NCI-H526 treated with DMSO at 0.1 percent for 48 hours (cell line): ENCODE results near the gene ST3GAL5.
"Not testable (repeated sequence)": the region's sequence is repeated elsewhere in the genome, so short reads cannot be mapped to it uniquely, and the experiment has no call there.

Experiments used
- DNase-seq: peaks from one replicate; lab custom pipeline; 2025; lab: John Stamatoyannopoulos, UW

ST3GAL5 gene

DNA sequence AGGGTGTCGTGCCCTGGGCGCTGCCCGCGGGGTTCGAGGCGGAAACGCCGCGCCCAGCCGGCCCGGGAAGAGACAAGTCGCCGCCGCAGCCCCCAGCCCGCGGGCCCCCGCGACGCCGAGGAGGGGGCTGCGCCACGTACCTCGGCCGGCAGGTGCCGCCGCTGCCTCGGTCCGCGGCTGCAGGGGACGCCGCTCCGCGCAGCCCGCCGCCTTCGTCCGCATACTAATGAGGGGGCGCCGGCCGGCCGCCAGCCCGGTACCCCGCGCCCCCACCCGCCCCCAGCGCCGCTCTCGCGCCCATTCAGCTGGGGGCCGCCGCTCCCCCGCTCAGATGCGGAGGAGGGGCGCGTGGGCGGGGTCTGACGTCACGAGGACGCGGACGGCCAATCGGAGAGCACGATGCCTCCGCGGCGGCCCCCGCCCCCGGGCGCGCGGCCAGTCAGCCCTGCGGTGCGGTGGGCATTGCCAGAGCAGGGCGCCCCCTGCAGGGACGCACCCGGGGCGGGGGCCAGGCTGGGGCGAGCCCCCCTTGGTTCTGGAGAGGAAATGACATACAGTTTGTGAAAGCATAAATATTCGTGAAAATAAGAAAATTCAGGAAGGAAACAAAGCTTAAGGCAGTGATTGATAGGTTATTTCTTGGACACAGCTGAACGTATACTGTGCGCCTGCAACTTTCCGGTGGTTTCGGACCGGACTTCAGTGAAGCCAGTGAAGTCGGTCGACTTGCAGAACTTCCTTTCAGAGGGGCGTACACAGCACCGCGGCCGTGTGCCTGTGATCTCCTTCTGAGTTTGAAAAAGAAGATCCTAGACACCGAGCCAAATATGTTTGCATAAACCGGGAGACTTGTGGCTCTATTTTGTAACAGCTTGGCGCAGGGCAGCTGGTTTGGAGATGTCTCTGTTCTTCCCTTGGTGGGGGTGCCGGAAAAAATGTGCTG is at the start of gene ST3GAL5:
Gene ST3GAL5, minus strand, starts transcription at position 307 of the 943 bp plus-strand sequence. Its CDS starts 85 bp downstream, at position 222.
- peak; percentile 45 for DNase-seq

DNA sequence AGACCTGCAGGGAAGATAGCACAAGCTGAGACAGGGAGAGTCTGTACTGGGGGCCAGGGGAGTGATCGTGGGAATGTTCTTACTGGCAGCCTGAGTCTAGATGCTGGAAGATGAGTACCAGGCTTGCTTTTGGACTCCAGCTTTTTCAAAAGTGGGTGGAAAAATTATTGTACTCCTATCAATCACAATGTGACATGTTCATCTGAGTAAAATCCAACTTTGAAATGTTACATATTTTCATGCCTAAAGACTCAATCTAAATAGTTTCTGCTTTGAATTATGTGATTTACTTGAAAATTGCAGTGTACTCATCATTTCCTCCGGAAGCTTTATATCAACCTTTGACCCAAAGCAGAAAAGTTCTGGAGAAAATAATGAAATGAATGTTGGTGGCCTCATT is 49.7 kb upstream of the ST3GAL5 start:
- no peak for DNase-seq

- DNase-seq = no peak
Measured at GRCh38 chr2:85937069-85937439, 48.3 kb upstream of the ST3GAL5 start.

DNA sequence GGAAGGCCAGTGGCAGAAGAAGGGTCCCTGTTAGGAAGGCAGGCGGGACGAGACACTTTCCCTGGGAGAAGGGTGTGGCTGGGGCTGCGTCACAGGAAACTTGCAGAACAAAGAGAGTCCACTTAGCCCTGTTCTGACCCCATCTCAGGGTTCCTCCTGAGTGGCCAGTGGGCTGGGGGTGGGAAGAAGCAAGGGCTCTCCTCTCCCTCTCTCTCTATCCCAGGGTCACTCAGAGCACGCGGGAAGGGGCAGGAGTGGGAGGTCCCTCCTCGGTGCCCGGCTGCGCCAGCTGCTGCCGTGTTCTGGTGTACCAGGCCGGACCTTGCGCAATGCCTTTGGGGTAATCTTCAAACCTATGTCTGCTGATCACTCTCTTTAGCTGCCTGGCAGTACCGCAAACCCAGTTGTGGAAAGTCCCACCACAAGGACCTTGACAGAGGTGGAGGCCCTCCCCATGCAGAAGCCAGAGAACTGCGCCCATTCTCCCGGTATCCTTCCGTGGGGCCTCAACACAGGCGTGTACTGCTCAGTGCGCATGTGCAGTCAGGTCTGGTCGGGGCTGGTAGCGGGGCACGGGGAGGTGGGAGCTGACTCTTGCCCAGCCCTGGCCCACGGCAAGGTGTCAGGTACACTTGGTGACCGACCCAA is 47.8 kb upstream of the ST3GAL5 start:
- DNase-seq = no peak

- DNase-seq = no peak
Measured at GRCh38 chr2:85935746-85936208, 47.0 kb upstream of the ST3GAL5 start.

DNA sequence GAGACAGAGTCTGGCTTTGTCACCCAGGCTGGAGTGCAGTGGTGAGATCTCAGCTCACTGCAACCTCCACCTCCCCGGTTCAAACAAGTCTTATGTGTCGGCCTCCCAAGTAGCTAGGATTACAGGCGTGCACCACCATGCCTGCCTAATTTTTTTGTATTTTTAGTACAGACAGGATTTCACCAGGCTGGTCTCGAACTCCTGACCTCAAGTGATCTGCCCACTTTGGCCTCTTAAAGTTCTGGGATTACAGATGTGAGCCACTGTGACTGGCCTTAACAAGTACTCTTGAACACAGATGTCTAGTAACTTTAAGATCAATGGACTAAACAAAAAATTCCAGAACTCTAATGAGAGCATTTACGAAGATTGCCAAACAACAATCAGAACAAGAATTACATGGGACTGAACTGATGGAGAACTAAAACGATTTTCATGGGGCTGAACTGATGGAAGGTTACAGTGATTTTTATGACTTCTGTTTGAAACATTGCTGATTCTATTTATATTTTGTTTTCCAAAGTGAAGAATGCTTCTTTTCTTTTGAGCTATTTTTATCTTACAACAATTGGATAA is 46.5 kb upstream of the ST3GAL5 start:
- DNase-seq = no peak

GRCh38 chr2:85933753-85934594 is 45.2 kb upstream of the ST3GAL5 start:
- no peak for DNase-seq

DNA sequence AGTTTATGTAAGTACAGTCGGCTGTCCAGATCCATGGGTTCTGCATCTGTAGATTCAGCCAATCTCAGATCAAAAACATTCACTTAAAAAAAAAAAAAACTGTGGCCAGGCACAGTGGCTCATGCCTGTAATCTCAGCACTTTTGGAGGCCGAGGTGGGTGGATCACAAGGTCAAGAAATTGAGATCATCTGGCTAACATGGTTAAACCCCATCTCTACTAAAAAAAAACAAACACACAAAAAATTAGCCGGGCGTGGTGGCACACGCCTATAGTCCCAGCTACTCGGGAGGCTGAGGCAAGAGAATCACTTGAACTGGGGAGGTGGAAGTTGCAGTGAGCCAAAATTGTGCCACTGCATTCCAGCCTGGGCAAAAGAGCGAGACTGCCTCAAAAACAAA is 42.4 kb upstream of the ST3GAL5 start:
- DNase-seq = not testable (repeated sequence)

GRCh38 chr2:85930129-85931124 is 41.6 kb upstream of the ST3GAL5 start:
- no peak for DNase-seq

- no peak for DNase-seq
Measured at GRCh38 chr2:85929096-85930050, 40.6 kb upstream of the ST3GAL5 start.

DNA sequence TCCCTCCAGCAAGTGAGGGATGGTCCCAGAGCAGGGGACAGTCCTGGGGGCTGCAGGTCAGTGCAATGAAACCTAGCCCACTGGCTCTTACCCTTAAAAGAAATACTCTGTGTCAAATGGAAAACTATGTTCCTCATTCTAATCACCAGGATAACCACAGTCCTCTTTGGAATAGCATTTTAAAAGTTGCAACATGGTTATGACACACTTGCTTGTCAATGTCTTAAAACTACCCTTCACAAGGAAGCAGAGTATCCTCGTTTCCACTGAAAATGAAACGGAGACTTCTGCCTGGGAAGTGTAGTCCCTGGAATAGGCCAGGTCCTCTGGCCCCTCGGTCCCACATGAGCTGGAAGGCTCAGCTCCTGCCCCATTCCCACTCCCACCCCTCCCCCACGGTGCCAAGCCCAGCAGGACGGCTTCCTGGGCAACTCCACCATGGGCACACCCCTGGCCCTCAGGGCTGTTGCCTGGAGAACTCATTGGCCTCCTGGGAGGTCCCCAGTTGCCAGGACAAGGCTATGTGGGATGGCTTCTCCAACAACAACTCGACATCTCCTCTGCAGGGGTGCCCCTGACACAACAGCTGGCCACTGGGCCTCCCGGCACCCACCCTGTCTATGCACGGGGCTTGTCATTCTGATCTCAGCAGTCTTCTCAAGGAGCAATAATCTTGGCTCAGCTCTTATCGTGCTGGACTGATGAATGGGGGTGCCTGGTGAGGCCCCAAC is 38.3 kb upstream of the ST3GAL5 start:
- no peak for DNase-seq

DNA sequence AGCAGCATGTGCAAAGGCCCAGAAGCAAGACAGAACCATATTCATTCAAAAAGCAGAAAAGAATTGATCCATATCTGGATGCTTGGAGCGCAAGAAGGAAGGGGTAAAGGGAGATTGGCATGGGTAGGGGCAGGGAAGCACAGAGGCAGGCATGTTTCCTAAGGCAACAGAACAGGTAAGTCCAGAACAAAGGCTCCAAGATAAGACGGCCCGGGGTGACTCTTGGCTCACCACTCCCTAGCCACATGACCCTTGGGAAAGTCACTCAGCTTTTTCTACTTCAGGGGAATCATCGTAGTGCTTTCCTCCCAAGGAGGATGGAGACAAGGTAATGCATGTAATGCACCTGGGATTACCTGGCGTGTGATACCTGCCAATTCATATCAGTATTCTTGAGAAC is 37.7 kb upstream of the ST3GAL5 start:
- no peak for DNase-seq

DNA sequence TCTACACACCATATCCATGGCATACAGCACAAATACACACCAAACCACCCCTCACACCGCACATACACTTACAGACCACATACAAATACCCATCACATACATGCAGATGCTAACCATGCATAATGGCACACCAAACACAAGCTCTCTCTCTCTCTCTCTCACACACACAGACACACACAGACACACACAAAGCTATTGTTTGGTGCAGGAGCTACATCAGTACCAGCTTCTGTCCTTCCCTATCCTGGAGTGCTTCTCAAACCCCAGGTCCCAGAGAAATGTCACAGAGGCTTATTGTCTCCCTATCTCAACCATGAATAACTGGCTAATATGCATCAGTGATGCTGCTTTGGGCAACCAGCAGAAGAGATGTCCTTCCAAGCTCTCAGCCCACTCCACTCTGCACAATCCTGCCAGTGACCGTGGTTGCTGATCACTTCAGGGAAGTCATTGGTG is 36.5 kb upstream of the ST3GAL5 start:
- DNase-seq = no peak

DNA sequence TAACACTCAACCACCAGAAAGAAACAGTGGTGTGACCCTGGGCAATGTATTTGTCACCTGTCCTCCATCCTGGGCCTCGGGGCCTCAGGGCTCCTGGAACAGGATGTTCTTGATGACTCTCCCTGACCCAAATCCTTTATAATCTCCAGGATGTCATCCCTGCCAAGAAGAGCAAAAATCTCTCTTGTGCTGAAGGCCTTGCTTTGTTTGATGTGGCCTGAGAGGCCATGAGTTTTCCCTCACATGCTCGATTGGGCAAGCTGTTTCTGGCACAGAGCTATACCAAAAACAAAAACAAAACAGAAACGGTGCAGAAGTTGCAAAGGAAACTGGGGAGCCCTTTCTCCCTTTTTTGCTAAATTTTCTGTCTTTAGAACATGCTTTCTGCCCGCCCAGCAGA is 35.7 kb upstream of the ST3GAL5 start:
- no peak for DNase-seq

DNA sequence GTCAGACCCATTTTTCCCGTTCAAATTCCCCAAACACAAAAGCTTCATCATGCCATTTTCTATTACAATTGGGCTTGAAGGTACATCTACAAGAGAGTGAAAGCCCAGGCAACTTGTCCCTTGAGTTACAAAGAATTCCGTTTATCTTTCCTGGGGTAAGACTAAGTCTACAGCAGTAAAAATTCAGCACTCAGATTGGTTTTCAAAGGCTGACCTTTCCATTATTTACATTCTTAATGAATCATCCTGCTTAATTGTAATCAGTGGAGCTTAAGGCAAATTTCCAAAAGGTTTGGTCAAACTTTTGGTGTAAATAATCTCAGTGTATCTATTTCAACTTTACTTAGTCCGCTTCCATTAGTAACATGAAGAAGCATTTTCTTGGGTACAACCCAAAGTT is 33.4 kb upstream of the ST3GAL5 start:
- DNase-seq = no peak

DNA sequence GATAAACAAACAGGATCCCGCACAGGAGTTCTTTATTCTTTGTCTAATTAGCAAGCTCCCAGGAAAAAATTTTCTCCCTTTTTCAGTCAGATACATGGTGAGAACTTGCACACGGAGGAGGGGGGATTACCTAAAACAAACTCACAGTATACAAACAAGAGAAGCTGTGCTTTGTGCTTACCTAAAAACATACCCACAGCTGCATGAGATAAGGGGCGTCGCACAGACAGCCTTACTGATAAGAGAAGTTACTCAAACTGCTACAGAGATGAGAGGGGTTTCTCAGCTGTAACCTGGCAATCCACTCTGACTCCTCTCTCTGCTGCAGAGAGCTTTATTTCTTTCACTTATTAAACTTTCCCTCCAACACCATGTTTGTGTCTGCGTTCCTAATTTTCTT is 32.9 kb upstream of the ST3GAL5 start:
- DNase-seq = no peak

DNA sequence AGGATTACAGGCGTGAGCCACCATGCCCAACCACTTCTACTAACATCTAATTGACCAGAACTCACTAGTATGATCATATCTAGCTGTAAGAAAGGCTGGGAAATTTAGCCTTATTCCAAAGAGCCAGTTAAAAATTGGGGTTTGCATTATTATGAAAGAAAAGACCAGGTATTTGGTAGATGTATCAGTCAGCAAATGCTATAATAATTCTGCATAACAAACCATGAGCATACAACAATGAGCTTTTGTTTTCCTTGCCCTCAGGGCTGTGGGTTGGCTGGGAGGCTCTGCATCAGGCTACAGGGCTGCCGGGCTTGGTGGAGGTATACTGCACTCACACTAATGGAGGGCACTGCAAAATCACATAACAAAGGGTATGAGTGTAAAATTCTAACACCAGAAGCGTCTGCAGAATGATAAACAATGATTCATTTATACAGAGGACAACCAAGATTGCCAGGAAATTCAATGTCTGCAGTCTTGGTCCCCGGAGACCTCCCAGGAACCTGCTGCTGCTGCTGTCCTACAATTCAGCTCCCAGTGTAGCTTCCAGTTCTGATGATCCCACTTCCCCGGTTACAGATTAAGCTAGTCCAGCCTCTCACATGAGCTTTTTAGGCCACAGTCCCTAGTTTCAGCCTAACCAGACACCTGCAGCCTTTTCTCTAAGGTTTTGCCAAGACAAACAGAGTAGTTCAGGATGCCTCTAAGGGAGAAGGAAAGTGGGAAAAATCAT is 32.2 kb upstream of the ST3GAL5 start:
- DNase-seq = no peak
